NCI-H2029 treated with DMSO at 0.1 percent for 48 hours (cell line): ENCODE measurements around the gene LCP1.

Experiments
- DNase-seq: peaks from one replicate; lab custom pipeline; 2025; lab: John Stamatoyannopoulos, UW

The LCP1 gene

DNA sequence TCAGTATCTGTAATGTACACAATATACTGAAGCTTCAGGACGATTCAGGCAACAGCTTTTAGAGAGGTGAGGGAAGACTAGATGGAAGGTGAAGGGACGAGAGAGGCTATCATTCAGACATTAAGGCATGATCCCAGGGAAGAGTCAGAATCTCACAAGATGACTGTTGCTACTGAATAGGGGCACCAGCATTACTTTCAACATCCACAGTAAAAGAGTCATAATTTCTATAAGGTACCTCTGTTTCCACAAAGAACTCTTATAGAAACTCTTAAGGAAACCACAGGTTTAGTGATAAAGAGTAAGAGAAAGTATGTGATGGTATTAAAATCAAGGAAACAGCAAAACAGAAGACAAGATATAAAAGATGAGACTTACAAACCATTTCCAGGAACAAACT is 23.0 kb downstream of the LCP1 start:
- no peak for DNase-seq

DNA sequence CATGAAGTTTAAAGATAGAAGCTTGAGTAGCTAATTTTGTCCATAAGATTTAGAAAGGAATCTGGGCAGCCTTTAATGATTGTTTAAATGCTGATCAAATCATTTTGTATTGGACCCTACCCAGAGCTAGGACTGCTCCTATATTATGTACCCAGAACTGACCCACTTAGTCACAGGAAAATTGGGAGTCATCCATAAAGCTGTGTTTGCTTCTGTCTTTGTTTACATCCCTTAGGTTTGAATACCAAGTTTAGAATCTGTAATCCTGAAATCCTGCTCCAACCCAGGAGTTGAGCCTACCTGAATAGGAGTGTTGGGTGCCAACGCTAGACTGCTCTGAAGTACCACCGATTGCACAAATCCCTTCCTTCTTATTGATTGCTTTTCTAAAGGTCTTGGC is 23.8 kb downstream of the LCP1 start:
- no peak for DNase-seq

DNA sequence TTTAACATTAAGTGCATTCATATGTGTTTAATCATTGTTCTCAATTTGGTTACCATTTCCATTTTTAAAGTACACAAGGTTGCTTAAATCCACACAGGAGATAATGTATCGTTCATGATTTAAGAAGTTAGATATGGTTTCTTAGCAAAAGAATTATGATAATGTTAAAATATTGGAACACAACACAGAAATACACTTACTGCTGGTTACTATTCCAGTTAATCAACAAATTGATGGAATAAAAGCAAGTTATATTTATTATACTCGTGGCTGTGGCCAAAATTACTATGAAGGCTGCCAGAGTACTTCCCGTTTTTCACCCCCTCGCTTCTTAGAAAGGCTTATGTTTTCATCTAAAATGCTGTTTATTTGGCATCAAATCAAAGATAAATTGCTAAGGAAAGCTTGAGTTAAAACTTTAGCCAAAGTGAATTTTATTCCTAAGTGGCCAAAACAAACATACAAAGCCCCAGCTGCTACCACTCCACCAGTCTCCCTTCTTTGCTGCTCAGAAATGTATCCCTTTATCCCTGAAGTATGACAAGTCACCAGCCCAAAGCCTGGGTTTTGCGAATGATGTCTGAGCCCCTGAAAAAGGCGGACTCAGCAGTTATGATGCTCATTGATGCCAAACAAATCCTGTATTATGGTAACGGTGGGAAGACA is 27.7 kb downstream of the LCP1 start:
- no peak for DNase-seq

DNA sequence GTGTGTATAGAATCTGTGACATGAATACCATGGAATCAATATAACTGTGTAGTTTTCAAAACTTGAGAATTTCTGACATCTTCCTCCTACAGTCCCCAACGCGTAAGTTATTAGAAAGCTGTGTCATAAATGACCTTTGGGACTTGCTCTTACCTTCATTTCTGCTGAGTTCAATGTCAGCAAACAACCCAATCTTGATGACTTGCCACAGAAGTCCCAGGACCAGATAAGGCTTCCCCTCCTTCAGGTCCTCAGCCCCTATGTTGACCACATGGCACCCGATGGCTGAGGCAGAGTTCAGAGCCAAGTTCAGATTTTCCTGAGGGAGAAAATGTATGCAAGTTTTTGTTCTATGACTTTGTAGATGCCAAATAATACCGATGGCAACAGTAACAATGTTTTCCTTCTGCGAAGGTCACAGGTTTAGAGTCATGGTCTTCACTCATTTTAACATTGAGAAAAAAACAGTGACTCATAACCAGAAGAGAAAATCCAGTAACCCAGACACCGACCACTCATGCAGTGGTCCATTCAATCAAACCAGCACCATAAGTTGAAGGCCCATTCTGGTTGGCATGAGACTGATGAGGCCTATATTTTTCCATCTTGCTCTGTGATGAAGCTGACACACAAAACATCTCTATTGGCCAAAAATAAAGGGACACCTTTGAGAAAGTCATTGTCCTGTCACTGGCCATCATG is 29.2 kb downstream of the LCP1 start:
- no peak for DNase-seq

DNA sequence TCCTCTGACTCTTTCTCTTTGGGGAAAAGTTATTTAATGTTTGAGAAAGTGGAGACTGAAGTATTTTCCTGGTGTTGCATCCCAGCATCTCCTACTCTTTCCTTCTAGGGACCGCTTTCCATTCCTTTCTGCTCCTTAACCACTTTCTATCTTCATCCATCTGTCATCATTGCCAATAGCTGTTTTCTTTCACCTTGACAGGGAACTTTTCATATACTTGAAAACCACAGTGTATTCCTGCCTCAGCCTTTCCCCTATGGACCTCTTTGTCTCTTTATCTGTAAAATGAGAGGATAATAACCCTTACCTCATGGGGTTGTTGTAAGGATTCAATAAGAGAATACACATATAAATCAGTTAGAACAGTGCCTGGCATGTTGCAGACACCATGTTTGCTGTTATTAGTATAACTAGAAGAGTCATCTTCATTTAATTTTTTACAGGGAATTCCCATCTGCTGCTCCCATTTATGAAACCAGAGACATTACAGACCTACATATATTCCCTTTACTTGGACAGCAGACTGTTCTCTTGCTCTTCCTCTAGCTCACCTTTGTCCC is 31.8 kb downstream of the LCP1 start:
- no peak for DNase-seq

DNA sequence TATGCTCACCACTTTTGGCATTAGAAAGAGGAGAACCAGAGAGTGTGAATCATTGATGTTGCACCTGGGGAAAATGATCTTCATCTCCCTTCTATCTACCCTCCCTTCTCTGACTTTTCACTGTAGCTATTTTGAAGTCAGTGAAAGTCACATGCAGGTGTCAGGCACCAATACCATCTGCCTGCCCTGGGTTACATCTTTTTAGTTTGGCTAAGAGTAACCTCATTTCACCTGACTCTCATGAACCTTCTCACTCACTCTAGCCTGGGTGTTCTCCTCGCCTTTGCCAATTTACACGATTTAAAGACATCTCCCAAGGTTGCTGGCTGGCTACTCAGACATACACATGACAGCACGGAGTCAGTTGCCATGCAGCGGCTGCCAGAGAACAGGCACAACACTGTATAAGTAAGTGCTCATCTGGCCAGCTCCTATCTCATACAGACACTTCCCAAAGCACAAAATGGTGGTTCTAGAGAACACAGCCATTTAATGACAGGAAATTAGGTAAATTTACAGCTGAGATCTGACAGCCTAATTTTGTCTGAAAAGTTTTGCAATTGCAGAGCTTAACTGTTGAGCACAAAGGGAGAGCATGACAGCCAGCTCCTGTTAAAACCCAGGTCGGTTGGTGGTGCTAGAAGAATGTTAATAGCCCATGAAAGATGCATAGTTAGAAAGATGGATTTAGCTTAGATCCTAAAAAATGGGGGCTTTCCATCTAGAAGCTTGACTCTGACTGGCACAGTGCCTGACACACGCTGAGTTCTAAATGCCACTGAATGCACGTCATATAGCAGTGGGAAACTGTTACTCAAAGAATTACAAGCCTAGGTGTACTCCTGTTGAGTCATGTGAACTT is 32.5 kb downstream of the LCP1 start:
- DNase-seq = no peak

DNA sequence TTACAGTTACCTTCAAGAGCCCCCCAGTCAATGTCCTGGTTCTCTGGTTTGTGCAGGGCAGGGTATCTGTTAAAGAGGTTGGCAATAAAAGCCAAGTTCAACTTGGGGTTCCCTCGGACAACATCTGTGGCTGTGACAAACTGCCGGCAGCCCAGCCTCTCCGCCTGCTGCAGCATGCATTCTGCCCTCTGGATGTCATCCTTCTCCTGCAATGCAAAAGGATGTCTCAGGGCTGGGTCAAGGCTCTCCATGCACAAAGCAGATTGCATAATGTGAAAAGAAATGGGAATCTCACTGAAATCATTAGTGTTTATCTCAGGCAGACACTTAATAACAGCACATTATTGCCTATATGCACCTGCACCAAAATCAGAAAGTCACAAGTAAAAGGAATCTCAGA is 35.1 kb downstream of the LCP1 start:
- DNase-seq = no peak

DNA sequence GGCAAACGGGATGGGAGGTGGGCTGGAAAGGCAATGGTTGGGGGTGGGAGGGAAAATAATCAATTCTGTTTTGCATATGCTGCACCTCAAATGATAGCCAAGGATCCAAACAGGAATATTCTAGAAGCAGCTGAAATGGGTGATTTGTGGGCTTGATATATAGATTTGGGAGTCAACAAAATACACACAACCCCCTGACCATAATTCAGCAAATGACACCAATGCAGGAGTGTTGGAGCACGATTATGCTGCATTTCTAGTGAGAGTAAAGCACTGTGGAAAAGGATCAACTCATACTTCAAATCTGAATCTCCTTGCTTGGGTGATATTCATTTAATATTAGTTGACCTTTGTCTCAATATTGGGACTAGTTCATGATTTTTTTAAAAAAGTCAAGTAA is 36.0 kb downstream of the LCP1 start:
- no peak for DNase-seq

DNA sequence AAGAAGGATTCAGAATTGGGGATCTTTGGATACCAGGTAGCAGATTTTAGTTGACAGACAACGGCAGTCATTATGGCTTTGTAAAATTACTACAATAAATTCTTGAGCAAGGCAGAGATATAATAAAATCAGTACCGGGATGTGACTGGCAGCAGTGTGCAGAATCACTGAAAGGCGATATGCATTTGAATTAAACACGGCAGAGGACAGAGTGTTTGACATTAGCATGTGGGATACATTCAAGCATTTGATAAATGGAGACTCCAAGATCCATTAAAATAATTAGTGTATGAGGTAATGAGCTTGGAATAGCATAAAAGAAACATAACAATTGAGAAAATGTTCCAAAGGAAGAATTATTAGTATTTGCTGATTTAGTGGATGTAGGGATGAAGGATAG is 36.8 kb downstream of the LCP1 start:
- no peak for DNase-seq

DNA sequence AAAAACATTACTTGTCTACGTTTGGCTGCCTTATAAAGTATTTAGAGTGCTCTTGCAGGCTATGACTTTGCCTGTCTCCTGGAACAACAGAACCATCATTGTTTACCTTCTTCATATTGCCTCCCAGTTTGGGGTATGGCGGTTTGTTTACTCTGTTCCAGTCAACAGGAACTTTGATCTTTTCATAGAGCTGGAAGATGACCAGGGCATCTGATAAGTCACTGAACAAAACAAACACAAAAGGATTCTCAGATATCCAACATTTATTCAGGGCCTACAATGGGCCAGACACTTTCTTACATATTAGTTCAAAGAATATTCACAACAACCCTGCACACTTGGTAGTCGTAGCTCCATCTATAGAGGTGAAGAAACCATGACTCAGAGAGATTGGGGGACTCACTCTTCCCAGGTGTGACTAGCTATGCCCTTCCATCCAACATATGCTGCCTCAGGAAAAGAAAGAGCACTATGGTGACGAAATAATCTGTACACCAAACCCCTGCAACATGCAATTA is 38.7 kb downstream of the LCP1 start:
- no peak for DNase-seq

DNA sequence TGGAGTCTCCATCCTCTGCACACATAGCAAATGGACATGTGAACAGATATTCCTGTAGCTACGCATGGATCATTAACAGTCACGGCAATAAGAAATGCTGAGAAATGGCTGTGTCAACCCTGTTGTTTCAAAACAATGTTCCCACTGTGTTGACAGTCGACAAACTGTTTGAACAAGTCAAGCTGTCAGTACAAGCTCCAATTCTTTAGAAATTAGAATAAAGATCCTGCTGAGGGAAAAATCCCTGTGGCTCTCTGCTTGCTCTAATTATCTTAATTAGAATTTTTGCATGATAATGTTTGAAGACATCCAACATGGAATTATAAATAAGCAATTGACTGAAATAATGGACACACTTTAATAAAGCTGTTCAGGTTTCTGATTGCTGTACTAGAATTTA is 39.2 kb downstream of the LCP1 start:
- DNase-seq = no peak

DNA sequence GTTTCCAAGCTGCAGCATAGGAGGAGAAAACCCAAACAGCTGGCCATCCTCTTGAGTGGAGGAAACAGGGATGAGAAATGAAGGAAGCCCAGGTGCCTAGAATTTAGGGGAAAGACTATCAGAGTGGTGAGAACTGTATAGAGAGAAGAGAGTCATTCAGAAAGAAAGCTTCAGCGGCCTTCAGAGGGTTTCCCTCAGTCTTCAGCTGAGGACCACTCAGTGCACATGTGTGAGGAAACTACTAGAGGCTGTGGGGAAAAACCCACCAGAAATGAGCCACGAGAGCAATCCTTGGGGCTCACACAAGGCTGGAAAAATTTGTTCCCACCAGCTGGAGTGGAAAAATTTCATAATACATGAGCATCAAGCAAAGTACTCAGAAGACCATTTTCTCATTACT is 41.9 kb downstream of the LCP1 start:
- DNase-seq = no peak

DNA sequence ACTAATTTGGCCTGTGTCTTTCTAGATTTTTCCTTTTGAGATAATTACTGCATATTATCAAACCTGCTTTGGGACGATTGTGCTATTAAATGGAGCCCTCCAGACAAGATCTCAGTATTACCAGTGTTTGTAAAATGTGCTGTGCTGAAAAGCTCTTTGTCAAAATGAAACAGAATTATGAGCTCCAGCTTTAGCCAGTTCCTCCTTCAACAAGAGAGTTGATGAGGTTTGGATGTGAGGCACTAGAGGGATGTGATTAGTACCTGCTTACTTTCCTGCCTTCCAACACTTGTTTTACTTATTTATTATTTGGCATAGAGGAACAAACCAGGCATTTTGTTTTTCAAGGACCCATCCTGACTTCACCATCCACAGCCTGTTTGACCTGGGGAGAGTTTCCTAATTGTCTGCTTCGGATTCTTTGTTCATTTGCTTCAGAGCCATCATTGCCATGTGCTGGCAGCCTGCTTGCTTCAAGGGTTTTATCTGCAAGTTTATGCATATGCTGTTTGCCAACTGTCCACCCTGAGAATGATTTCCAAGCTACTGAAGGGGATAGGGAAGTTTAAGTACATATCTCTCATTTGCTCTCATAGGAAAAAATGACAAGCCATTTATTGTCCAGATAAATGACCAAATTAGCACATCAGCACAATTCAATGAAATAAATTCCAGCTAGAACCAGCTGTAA is 44.2 kb downstream of the LCP1 start:
- no peak for DNase-seq

DNA sequence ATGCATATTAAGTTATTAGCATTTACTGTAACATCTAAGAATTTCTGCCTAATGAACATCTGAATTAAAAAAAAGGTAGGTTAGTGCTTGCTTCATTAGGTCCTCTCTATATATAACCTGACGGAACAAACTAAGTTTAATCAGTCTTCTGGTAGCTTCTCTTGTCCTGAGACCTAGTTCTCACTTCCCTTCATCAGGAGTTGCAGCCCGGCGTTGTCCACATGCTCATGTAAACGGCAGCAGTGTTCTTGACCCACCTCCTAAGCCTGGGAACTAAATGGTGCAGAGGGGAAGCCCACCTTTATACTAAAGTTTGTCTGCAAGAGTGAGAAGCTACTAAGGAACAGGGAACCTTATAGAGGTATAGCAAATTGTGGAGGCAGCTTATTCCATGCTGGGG is 45.3 kb downstream of the LCP1 start:
- DNase-seq = no peak

DNA sequence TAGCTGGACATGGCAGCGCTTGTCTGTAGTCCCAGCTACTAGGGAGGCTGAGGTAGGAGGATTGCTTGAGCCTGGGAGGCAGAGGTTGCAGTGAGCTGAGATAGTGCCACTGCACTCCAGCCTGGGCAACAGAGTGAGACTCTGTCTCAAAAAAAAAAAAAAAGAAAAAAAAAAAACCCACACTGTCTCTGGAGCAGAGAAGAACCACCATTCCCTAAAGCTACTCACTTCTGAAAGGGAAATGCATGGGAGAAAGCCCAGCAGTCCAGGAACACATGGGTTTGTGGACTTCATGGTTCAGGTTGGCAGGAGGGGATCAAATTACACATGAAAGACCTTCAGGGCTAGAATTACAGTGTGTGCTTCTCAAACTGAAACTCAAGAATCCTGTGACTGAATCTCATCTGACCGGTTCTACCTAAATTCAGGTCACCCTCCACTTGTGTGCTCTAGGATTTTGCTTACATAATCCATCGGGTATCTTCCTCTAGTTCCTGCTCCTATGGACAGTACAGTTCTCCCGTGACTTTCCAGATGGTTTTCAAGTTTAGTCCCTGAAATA is 46.9 kb downstream of the LCP1 start:
- peak; percentile 85 for DNase-seq

DNA sequence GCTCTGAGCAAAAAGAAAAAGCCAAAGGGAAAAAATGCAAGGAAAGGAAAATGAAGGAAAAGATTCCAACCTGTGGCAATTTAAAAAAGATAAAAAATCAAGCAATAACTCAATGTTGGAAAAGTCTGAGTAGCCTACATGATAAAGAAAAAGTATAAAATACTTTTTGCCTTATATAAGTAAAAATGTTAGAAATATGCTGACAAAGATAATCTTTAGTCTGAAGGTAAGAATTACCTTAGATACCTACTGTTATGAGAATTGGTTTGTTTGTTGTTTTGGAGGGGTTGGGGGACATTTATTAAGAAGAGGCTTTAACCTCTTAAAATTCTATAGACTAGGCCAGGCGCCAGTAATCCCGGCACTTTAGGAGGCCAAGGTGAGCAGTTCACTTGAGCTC is 47.5 kb downstream of the LCP1 start:
- DNase-seq = no peak

DNA sequence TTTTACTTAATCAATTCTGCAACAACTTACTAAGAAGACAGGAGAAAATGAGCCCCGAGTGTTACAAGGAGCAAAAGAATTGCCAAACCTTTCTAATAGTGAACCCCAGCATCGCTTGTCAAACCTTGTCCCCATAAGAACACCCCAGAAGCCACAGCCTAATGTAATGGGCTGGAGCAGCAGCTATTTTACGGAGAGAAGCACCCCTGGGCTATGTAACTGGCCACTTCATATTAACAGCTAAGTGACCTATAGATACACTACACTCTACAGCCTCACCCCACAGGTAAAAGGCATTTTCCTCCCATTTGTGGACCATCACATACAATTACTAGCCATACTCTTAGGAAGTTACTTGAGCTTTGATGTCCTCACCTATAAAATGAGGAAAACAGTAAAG is 49.9 kb downstream of the LCP1 start:
- DNase-seq = no peak

DNA sequence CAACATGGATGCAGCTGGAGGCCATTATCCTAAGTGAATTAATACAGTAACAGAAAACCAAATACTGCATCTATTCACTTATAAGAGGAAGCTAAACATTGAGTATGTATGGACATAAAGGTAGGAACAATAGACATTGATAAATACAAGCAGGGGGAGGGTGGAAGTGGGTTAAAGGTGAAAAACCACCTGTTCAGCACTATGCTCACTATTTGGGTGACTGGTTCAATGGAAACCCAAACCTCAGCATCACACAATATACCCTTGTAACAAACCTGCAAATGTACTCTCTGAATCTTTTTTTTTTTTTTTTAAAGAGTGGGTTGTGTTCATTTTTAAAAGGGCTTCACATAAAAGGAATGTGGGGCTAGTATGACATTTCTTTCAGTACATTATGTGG is 50.3 kb downstream of the LCP1 start:
- DNase-seq = no peak

DNA sequence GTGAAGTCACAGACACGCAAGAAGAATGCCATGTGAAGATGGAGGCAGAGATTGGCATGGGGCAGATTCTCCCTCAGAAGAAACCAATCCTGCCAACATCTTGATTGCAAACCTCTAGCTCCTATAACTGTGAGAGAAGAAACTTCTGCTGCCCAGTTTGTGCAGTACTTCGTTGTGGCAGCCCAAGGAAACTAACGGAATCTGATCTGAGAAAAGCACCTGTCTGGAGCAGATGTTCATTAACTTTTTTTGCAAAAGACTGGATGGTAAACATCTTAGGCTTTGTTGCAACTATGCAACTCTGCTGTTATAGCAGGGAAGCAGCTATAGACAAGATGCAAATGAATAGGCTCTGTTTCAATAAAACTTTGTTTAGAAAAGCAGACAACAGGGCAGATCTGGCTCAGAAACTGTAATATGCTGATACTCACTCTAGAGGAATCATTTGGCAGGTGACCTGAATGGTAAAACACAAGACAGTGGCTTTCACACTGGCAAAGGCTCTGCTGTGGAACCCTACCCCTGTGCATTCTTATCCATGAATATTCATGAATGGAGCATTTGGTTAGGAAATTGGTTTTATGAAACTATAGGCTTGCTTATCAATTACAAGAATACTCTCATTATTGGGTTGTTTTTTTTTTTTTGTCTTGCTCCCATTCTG is 51.9 kb downstream of the LCP1 start:
- no peak for DNase-seq

DNA sequence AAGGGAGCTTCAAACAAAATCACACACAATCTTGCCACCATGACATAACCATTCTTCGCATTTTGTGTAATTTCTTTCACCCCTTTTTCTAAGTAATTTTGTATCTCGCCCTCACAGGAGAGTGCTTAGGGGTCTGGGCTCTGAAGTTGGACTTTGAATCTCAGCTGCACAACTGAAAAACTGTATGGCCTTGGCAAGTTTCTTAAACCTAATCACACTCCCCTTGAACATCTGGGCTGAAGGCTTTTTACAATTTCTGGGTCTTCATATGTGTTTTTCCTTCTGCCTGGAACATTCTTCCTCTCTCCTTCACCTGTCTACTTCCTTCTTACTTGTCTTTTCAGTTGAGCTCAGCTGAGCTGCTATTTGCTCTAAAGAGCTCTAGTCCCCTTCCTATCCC is 52.9 kb downstream of the LCP1 start:
- no peak for DNase-seq

DNA sequence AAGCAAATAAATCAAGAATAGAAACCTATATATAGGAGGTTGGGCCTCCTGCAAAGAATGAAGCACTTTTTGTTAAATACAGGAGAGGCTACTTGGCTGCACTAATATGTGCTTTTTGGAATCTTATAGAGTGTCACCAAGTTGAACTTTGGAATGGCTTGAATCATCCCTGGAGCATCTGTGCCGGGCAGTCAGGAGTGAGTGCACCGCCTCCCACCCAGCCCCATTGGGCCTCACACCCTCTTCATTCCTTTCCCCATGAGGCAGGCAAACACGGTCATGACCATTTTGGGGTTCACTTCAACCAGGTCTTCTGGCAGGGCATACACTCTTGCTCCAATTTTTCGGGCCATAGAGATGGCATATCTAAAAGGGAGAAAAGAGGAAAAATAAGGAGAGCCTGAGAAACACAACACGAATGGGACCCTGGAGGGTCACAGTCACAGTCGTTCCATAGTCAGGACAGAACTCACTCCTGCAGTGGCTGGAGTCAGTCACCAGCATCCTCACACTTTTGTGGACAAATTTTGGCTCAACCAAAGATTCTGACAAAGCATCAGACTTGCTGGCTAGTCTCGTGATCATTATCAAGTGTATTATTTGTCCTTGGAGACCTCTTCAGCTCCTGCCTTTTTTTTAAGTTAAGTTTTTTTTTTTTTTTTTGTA is 54.5 kb downstream of the LCP1 start:
- no peak for DNase-seq
